Activated CD4-positive, CD25-positive, alpha-beta regulatory T cell treated with anti-CD3 and anti-CD28 coated beads, Interleukin-2, amount 50 U/mL, for 72 hours (primary cell): ENCODE results near the gene ITM2B.

Experiments
- DNase-seq: peaks from one replicate; pipeline ENCODE4 v3.0.0; 2021

Gene ITM2B

DNA sequence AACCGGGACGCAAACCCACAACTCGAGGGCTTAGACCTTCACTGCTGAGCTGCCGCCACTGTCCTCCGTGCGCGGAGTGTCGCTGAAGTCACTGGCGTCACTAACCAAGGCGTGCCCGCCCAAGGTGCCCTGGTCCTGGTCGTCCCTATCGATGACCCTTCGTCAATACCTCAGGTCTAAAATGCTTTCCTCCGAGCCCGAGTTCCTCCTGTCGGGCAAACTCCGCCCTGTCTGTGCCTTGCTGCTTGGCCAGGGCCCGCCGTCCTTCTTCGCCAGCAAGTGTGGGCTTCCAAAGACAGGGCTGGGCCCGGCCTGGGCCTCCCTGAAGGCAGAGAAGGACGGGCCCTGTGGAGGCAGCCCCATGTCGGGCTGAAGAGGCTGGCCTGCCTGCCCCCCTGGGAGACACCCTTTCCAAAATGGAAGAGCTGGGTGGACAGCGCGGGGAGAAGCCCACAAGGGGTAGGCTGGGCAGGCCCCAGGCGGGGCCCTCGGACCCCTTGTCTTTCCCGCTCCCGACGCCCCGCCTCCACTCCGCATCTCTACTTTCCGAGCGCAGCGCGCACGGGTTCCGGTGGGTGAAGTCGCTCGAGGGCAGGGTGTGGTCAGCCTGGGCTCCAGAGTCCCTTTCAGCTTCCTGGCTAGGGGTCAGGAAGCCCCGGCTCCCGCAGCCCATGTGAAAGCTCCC, 84.0 kb downstream of the ITM2B start:
- DNase-seq, result no peak

- peak; percentile 31 for DNase-seq
Observed at GRCh38 chr13:48317511-48318376, 84.7 kb downstream of the ITM2B start.

GRCh38 chr13:48318377-48318811, 85.4 kb downstream of the ITM2B start:
- peak; percentile 30 for DNase-seq

- DNase-seq, result peak; percentile 34
Observed at GRCh38 chr13:48318821-48319511, 86.0 kb downstream of the ITM2B start.
